ENCODE data around the gene FARP1.

FARP1 gene

DNA sequence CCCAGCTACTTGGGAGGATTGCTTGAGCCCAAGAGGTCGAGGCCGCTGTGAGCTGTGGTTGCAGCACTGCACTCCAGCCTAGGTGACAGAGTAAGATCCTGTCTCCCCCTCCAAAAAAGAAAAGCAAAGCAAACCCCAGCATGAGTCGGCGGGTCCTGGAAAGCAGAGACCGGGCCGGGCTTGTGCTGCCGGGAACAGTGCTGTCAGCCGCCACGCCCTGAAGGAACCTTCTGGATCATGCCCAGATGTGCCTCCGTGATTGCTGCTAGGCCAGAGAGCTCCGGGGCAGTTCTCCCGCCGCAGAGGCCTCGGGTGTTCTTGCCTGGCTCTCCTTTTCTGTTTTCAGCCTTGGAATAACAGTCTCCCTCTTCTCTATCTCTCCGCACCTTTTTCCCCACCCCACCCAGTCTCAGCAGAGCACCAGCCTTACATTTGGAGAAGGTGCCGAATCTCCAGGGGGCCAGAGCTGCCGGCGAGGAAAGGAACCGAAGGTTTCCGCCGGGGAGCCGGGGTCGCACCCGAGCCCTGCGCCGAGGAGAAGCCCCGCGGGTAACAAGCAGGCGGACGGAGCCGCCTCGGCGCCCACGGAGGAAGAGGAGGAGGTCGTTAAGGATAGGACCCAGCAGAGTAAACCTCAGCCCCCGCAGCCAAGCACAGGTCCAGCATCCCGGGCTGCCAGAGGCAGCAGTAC, 252.1 kb downstream of the FARP1 start (continued):
- TF ChIP-seq ZNF843 (tag by site-specific recombination; IDR thresholded peaks at IDR 0.05) (no peak), PRDM1 (tag by site-specific recombination; IDR thresholded peaks at IDR 0.05) (no peak)
- TF ChIP-seq, protein P1, sequence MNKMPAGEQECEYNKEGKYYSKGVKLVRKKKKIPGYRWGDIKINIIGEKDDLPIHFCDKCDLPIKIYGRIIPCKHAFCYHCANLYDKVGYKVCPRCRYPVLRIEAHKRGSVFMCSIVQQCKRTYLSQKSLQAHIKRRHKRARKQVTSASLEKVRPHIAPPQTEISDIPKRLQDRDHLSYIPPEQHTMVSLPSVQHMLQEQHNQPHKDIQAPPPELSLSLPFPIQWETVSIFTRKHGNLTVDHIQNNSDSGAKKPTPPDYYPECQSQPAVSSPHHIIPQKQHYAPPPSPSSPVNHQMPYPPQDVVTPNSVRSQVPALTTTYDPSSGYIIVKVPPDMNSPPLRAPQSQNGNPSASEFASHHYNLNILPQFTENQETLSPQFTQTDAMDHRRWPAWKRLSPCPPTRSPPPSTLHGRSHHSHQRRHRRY (tag by site-specific recombination; IDR thresholded peaks at IDR 0.05), result no peak
- TF ChIP-seq, protein P2, sequence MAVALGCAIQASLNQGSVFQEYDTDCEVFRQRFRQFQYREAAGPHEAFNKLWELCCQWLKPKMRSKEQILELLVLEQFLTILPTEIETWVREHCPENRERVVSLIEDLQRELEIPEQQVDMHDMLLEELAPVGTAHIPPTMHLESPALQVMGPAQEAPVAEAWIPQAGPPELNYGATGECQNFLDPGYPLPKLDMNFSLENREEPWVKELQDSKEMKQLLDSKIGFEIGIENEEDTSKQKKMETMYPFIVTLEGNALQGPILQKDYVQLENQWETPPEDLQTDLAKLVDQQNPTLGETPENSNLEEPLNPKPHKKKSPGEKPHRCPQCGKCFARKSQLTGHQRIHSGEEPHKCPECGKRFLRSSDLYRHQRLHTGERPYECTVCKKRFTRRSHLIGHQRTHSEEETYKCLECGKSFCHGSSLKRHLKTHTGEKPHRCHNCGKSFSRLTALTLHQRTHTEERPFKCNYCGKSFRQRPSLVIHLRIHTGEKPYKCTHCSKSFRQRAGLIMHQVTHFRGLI (tag by site-specific recombination; IDR thresholded peaks at IDR 0.05), result no peak
- TF ChIP-seq, protein P3, sequence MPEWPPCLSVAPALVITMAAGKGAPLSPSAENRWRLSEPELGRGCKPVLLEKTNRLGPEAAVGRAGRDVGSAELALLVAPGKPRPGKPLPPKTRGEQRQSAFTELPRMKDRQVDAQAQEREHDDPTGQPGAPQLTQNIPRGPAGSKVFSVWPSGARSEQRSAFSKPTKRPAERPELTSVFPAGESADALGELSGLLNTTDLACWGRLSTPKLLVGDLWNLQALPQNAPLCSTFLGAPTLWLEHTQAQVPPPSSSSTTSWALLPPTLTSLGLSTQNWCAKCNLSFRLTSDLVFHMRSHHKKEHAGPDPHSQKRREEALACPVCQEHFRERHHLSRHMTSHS (tag by site-specific recombination; IDR thresholded peaks at IDR 0.05), result no peak

DNA sequence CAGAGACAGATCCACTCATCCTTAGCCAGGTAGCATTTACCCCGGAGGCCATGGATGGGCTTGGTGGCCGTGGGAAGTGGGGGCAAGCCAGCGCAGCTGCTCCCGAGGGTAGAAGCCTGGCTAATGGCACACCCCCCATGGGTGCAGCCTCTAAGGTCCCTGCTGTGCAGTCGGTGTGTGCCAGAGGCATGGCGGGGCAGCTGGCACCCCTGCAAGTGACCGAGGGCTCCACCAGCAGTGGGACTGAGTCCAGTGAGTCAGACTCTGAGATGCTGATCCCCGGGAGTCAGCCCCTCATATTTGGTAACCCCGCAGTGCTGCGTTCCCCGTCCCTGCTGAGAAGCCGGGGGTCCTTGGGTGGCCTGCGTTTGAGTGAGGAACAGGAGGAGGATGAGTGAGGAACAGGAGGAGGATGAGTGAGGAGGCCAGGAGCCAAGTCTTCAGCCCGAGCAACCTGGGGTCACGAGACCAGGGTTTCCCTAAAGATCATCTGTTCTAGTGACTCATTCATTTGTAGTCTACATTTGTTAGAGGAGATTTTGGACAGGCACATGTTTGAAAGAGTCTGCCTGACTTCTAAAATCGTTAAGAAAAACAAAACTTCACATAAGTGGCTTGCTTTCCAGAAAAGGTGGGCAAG, 253.3 kb downstream of the FARP1 start:
- H3K4me1 ChIP-seq (ENCODE audit: control insufficient read depth, insufficient read depth, low read length), result no peaks in the 10 kb centered on the region; the same call in 1 of the 2 replicates
- TF ChIP-seq ZIC2 (tag by site-specific recombination; IDR thresholded peaks at IDR 0.05), result 0 out of 2 replicates have a peak, but pooled peaks have one; percentile 36
- TF ChIP-seq GLI4 (tag by site-specific recombination; IDR thresholded peaks at IDR 0.05), result no peak
- ChIA-PET CTCF (interaction anchor here (0.6 to 0.9 kb wide), 2 partner anchors 16 to 357 kb away, joined by 3 to 4 read pairs; no protein-coding TSS in a partner anchor), POLR2A (no interaction called here)
- H3K4me3 ChIP-seq (ENCODE audit: low read depth, low read length), result no peak overlapping the region
- peaks cover 0 to 12% of the 10 kb centered on the region in 2 experiments; a peak in 2 of 3 replicates for H3K36me3 ChIP-seq (ENCODE audit: control insufficient read depth in 2 of 2, insufficient read depth in 1 of 2, low read length in 2 of 2)
- H3K27ac ChIP-seq (ENCODE audit: extremely low read depth, low read depth, low read length), result no peak overlapping the region
- H3K9me3 ChIP-seq (ENCODE audit: control insufficient read depth, insufficient read depth, low read depth, low read length), result no peaks in the 10 kb centered on the region

DNA sequence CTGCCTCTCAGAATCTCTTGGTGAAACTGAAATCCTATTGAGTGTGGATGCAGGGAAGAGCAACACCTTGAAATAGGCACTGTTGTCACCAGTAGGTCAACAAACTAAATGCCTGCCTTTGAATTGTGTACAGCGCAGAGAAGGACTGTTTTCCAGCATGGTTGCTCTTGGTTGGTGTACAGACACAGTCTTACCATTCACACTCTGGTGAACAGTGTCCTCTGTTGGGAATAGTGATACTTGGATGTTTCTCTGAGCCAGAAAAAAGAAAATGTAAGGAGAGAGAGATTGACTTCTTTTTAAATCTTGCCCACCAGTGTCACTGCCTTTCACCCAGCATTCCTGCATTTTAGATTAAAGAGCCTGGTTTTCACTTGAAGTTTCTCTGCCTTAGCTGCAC, 254.3 kb downstream of the FARP1 start:
- POLR2A ChIA-PET, result interaction anchor here (0.7 kb wide), 1 partner anchor 246 kb away, joined by 4 read pairs; no protein-coding TSS in a partner anchor
- Histone ChIP-seq H3K36me3 (ENCODE audit: control insufficient read depth in 2 of 2, insufficient read depth in 1 of 2, low read length in 2 of 2) (peaks cover 0 to 12% of the 10 kb centered on the region in 2 experiments; a peak in 2 of 3 replicates), H3K4me3 (ENCODE audit: low read depth, low read length) (no peak overlapping the region), H3K9me3 (ENCODE audit: control insufficient read depth, insufficient read depth, low read depth, low read length) (no peaks in the 10 kb centered on the region), H3K4me1 (ENCODE audit: control insufficient read depth, insufficient read depth, low read length) (no peaks in the 10 kb centered on the region; the same call in 1 of the 2 replicates), H3K27ac (ENCODE audit: extremely low read depth, low read depth, low read length) (no peak overlapping the region)
- peak; percentile 29 for TF ChIP-seq ZNF654 (tag by site-specific recombination; IDR thresholded peaks at IDR 0.05; ENCODE audit: low read depth)
- no peak for TF ChIP-seq ZNF549 (tag by site-specific recombination; IDR thresholded peaks at IDR 0.05)
- CTCF ChIA-PET, result no interaction called here

DNA sequence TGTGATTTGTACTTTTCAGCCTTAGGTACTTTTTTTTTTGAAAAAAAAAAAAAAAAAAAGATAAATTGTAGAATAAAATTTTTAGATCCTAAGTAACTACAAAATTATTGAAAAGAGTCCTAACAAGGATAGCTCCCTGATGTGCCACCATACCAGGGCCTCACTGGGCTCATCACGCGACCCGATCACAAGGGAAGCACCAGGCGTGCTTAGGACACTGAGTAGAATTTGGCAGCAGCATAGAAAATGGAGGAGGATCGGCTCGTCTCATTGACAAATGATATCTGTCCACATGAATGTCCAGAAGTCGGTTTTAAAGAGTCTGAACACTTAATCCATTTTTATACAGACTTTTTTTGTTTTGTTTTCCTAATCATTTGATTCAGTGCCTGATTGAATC, 255.0 kb downstream of the FARP1 start:
- POLR2A ChIA-PET, result interaction anchor here (0.7 kb wide), 1 partner anchor 247 kb away, joined by 4 read pairs; no protein-coding TSS in a partner anchor
- TF ChIP-seq, protein P1 (tag by site-specific recombination; IDR thresholded peaks at IDR 0.05), result no peak
- TF ChIP-seq ZBTB1 (tag by site-specific recombination; IDR thresholded peaks at IDR 0.05) (no peak), ZNF530 (tag by site-specific recombination; IDR thresholded peaks at IDR 0.05; ENCODE audit: low read depth) (no peak), ZNF37A (tag by site-specific recombination; IDR thresholded peaks at IDR 0.05) (no peak), HOXC10 (CRISPR knock-in tag; IDR thresholded peaks at IDR 0.05) (no peak), ZNF394 (tag by site-specific recombination; IDR thresholded peaks at IDR 0.05; ENCODE audit: borderline replicate concordance) (no peak), ZNF112 (tag by site-specific recombination; IDR thresholded peaks at IDR 0.05) (no peak), OSR2 (tag by site-specific recombination; IDR thresholded peaks at IDR 0.05) (no peak)
- TF ChIP-seq, protein P4, sequence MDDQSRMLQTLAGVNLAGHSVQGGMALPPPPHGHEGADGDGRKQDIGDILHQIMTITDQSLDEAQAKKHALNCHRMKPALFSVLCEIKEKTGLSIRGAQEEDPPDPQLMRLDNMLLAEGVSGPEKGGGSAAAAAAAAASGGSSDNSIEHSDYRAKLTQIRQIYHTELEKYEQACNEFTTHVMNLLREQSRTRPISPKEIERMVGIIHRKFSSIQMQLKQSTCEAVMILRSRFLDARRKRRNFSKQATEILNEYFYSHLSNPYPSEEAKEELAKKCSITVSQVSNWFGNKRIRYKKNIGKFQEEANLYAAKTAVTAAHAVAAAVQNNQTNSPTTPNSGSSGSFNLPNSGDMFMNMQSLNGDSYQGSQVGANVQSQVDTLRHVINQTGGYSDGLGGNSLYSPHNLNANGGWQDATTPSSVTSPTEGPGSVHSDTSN (CRISPR knock-in tag; IDR thresholded peaks at IDR 0.05), result no peak
- TF ChIP-seq, protein P3 (tag by site-specific recombination; IDR thresholded peaks at IDR 0.05), result no peak

More for the DNA sequence above, 255.0 kb downstream of the FARP1 start:
- Histone ChIP-seq H3K4me3 (ENCODE audit: low read depth, low read length) (no peak overlapping the region), H3K9me3 (ENCODE audit: control insufficient read depth, insufficient read depth, low read depth, low read length) (no peaks in the 10 kb centered on the region), H3K27ac (ENCODE audit: extremely low read depth, low read depth, low read length) (no peak overlapping the region), H3K36me3 (ENCODE audit: control insufficient read depth in 2 of 2, insufficient read depth in 1 of 2, low read length in 2 of 2) (peaks cover 0 to 12% of the 10 kb centered on the region in 2 experiments; a peak in 2 of 3 replicates), H3K4me1 (ENCODE audit: control insufficient read depth, insufficient read depth, low read length) (no peaks in the 10 kb centered on the region; the same call in 1 of the 2 replicates)
- CTCF ChIA-PET, result interaction anchor here (1.0 kb wide), 1 partner anchor 224 kb away, joined by 3 read pairs; no protein-coding TSS in a partner anchor
